HG02970 (cell line): Measurements from ENCODE around the gene FBXO4.

Source experiments
- ATAC-seq: cut with Tn5 transposase; IDR thresholded peaks from one replicate; pipeline ENCODE4 v1.9.1; 2021; ENCODE audit warnings: mild to moderate bottlenecking, moderate library complexity, moderate number of reproducible peaks; ENCODE audit not compliant: unreplicated experiment, low FRiP score

The FBXO4 gene, protein sequence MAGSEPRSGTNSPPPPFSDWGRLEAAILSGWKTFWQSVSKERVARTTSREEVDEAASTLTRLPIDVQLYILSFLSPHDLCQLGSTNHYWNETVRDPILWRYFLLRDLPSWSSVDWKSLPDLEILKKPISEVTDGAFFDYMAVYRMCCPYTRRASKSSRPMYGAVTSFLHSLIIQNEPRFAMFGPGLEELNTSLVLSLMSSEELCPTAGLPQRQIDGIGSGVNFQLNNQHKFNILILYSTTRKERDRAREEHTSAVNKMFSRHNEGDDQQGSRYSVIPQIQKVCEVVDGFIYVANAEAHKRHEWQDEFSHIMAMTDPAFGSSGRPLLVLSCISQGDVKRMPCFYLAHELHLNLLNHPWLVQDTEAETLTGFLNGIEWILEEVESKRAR

DNA sequence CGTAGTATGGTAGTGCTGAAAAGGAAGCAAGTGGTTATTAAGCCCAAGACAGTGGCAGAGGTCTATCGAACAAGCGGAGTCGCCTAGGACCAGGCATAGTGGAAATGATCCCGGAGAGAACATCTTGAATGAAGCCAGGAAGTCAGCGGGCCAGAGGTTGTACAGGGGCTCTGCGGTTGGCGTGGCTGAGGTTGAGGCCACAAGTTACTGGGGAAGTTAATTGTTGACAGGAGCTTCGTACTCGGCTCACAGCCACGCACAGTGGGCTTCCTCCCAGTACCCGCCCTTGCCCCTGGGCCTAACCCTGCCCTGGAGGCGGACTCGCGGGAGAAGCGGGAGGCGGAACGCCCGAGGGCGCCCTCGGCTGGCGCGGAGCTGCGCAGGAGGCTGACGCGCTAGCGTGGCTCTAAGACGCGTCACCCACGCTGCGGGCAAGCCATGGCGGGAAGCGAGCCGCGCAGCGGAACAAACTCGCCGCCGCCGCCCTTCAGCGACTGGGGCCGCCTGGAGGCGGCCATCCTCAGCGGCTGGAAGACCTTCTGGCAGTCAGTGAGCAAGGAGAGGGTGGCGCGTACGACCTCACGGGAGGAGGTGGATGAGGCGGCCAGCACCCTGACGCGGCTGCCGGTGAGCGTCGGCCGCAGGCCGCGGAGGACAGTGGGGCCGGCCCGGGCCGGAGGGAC lies at the start of gene FBXO4:
TSS of gene FBXO4 (plus strand) at position 410 of the 683 bp plus-strand sequence. CDS start at position 439, 29 bp downstream.
- ATAC-seq, result peak; percentile 95

DNA sequence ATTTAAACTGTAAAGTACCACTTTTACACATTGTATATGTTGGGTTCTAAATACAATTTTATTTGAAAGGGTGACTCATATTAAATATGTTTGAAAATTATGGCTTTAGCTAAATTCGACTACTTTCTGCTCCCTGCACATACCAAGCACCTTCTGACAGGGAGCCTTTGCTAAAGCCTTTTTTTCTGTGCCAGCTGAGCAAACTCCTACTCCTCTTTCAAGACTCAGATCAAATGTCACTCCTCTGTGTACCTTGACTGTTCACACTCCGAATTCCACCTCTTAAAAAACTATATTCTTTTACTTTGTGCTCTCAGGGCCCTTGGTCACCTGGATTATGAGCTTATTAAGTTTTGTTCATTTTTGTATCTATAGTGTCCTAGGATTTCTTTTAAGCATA lies 48.4 kb upstream of the FBXO4 start:
- ATAC-seq, result no peak

DNA sequence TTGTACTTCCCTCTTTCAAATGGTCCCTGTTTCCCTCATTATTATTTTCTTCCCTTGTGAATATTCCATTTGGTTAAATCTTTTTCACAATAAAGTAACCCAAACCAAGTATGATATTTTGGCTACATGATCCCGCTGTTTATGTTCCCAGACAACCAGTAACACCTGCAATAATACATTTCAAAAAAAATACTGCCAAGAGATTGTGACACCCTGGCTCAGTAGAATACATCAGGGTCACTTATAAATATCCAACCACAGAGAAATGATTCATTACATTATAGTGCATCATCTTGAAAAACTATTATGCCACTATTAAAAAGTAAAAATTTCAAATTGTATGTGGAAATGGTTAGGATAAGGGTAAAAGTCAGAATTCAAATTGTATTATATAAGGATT lies 47.7 kb upstream of the FBXO4 start:
- no peak for ATAC-seq

DNA sequence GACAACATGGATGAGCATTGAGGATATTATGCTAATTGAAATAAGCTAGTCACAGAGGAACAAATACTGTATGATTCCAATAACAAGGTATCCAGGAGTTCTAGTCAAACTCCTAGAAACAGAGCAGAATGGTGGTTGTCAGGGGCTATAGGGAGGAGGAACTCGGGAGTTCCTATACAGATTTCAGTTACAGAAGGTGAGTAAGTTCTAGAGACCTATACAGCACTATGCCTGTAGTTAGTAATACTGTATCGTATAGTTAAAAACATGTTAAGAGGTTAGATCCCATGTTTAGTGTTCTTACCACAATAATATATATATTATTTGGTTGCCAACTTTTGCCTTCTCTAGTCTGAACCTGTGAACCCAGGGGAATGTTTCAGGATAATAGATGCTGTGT lies 46.9 kb upstream of the FBXO4 start:
- peak; percentile 25 for ATAC-seq

DNA sequence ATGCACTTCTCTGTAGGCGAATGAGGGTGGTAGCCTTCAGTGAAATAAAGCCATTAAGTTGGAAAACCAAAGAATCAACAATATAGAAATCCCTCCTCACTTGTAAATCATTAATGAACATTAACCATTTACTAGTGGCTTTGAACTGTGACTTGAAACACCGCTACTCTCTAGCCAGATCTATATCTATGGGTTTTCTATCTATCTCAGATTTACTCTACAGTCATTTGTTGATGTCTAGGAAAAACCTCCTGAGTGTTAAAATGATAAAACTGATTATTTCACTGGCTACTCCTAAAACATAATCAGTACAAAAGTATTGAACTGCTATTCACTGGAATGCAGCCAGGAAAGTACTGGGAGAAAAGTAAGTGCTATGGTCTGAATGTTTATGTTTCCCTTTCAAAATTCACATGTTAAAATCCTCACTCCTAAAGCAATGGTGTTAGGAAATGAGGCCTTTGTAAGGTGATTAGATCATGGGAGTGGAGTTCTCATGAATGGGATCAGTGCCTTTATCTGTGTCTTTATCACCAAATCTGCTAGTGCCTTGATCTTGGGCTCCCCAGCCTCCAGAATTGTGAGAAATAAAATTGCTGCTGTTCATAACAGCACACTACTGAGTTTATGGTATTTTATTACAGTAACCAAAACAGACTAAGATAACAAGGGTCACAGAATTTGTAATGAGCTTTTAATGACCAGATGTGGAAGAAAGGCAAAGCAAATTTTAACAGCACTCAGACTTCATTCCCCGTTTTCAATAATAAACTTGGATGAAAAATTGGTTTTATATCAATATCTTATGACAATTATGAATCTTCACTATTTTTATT lies 46.2 kb upstream of the FBXO4 start:
- ATAC-seq, result peak; percentile 54

DNA sequence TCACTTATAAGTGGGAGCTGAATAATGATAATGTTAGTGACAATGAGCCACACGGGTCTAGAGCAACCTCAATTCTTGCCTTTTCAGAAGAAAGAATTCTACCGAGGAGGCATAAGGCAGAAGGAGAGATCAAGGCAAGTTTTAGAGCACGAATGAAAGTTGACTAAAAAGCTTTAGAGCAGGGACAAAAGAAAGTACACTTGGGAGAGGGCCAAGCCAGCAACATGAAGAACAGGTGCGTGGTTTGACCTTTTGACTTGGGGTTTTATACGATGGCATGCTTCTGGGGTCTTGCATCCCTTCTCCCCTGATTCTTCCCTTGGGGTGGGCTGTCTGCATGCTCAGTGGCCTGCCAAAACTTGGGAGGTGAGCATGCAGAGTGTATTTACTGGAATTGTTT lies 42.3 kb upstream of the FBXO4 start:
- ATAC-seq, result no peak

DNA sequence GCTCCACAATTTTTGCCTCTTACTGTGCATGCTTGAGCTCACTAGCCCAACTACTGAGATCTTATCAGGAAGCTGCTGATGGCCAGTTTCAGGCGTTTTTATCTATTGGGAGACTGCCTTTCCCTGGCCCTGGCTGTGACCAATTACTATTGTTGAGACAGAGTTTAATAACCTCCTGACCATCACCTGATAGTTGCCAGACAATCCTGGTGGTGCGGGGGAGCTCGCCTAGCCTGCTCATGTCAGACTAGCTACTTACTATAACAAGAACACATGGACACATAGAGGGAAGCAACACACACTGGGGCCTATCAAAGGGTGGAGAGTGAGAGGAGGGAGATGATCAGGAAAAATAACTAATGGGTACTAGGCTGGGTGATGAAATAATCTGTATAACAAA lies 41.8 kb upstream of the FBXO4 start:
- no peak for ATAC-seq

DNA sequence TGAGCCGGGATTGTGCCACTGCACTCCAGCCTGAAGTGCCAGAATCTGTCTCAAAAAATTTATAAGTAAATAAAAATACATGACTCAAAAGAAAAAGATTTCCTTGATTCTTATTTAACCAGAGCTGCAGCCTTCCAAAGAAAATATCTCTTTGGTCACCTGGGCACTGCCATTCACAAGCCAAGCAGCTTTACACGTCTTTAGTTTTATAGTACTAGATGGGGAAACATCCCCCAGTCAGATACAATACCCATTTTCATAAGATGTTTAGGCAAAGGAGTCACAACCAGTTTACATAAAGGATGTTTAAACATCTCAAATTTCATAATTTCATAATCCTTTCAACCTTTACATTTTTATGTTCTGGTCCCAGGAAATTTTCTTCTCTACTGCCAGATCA lies 41.1 kb upstream of the FBXO4 start:
- ATAC-seq, result no peak

DNA sequence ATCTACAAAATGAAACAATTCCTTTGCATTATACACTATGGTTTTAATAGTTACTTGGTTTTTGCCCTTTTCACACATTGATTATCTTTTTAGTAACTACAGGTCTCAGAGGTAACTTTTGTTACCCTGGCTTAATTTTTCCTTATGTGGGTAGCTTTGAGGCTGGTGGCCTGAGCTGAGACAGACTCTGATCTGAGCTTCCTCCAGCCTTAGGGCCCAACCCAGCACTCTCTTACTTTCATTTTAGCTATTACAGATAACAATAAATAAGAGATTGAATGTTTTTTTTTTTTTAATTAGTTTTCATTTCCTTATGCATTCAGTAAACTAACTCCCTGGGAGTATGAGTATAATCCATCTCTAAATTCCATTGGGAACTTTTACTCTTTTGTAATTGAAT lies 39.8 kb upstream of the FBXO4 start:
- ATAC-seq, result no peak

DNA sequence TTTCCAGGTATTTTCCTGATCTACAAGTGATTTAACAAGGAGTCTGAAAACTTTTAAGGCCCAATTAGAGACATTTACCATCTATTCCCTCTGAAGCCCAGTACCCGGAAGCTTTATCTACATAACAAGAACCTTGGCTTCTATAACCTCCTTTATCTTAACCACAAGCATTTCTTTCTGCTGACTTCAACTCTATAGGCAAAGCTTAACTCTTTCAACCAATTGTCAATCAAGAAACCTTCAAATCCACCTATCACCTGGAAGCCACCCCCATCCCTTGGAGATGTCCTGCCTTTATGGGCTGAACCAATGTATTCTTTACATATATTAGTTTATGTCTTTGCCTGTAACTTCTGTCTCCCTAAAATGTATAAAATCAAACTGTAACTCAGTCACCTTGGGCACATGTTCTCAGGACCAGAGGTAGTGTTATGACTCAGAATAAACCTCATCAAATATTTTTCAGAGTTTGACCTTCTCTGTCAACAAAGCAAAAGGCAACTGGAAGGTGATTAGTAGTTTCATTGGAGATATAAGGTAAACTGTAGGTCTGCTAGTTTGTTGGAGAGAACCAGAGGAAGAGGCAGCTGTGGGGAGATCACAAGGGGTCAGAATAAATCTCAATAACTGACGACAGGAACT lies 33.9 kb upstream of the FBXO4 start:
- peak; percentile 53 for ATAC-seq

DNA sequence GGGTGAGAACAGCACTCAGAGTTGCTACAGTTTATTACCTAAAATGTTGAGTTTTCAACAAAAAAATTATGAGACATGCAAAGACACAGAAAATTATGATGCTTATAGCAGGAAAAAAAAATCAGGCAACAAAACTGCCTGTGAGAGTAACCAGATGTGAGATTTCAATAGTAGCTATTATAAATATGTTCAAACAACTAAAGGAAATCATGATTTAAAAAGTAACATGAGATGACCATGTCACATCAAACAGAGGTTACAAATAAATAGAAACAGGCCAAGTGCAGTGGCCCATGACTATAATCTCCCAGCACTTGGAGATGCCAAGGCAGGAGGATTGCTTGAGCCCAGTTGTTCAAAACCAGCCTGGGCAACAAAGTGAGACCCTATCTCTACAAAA lies 33.0 kb upstream of the FBXO4 start:
- ATAC-seq, result no peak

DNA sequence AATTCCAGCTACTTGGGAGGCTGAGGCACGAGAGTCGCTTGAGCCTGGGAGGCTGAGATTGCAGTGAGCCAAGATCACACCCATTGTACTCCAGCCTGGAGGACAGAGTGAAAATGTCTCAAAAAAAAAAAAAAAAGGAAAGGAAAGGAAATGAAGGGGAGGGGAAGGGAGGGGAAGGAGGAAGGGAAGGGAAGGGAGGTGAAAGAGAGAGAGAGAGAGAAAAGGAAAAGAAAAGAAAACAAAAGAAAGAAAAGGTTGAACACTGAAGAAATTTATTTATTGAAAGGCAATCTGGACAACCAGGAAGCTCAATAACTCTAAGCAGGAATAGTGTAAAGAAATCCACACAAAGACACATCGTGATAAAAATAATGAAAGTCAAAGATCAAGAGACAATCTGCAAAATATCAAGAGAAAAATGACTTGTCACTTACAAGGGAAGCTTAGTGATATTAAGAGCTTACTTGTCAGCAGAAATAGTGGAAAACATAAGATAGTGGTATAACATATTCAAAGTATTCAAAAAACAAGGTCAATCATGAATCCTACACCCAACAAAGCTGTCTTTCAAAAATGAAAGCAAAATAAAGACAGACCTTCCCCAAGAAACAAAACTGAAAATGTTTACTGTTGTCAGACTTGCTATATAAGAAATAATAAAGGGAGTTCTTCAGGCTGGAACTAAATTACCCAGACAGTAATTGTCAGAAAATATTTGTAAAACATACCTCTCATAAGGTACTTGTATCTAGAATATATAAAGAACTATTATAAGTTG lies 31.8 kb upstream of the FBXO4 start:
- ATAC-seq, result no peak

DNA sequence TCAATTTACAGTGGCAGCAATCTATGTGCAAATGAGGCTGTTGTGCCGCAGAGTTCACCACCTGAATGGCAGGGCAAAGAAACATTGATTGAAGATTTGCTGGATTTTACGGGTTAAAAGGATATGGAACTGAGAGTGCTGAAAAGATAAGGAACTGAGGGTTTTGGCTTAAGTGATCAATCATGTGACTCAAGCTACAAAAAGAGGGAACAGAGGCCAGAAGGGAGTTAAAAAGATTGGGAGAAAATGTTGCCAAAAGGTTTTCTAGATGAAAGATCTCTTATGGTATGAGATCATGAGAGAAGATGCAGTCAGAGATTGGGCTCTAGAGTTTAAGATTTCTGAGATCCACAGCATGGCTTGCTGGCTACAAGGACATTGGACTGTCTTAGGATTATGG lies 28.9 kb upstream of the FBXO4 start:
- ATAC-seq, result no peak

DNA sequence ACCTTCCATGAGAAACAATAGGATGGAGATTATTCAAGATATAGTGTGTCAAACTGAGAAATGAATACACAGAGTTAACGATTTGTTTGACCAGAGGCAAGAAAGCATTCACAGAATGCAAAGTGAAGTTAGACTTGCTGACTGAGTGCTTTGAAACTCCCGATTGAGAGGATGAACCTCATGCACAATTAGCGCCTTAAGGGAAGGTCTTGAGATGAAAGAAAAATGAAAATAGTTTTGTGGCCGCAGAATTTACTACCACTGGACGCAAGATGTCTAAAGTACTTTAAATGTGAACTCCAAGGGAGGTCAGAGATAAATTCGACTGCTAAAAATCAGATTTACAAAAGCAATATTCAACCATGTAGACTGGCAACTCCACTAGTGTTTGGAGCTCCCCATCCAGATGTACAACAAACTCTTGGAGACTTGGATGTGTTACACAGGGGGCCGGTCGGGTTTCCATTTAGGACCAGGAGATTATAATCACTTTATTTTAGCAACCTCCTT lies 21.6 kb upstream of the FBXO4 start:
- ATAC-seq, result no peak

DNA sequence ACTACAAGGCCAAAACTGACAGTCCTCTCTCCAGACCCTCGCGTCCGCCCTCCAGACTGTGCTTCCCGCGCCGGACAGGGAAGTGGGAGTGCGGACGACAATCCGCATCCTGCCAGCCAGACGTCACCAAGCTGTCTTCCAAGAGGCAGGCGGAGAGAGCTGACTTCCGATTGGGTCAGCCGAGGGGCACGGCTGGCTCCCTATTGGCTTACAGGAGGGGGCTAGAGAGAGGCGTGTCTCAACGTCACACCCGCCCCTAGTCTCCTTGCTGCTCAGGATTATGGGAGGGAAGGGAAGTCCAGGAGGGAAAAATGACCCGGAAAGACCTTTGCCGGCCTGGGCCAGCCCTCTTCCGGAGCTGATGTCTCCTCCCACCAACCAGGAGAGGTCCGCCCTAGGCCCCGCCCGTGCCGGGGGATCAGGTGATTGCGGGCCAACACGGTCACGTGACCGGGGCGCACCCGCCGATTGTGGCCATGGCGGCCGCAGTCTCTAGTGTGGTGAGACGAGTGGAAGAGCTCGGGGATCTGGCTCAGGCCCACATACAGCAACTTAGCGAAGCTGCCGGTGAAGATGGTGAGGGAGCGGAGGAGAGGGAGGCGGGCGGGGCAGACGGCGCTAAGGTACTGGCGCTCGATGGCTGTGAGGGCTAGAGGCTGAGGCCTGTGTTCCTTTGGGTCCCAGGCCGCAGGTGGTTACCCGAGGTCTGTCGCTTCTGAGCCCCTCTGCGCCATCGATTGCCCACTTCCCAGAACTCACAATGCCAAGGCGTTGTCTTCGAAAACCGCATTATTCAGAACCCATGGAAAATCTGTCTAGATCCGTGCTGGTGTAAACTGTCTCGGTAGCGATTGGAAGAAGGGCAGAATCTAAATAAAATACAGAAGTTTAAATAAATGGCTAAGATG lies 20.9 kb upstream of the FBXO4 start, which contains the start of gene RIMOC1:
TSS of gene RIMOC1 (plus strand) at position 453 of the 908 bp plus-strand sequence. CDS start at position 477, 24 bp downstream.
- ATAC-seq, result peak; percentile 98

DNA sequence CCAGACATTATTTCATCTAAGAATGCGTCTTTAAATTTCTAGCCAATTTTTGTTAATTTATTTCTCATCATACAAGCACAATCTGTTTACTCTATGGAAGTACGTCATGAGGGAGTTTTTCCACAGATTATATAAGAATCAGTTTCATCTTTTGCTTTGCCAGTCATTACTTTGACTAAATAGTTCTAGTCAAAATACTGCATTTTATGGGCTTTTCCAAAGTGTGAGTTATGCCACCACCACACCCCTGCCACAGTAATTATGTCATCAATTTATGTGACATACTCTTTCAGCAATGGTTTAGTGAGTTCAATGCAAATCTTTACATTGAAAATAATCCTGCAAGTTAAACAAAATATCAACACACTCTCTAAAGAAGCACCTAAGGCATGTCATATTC lies 18.9 kb upstream of the FBXO4 start:
- ATAC-seq, result no peak

DNA sequence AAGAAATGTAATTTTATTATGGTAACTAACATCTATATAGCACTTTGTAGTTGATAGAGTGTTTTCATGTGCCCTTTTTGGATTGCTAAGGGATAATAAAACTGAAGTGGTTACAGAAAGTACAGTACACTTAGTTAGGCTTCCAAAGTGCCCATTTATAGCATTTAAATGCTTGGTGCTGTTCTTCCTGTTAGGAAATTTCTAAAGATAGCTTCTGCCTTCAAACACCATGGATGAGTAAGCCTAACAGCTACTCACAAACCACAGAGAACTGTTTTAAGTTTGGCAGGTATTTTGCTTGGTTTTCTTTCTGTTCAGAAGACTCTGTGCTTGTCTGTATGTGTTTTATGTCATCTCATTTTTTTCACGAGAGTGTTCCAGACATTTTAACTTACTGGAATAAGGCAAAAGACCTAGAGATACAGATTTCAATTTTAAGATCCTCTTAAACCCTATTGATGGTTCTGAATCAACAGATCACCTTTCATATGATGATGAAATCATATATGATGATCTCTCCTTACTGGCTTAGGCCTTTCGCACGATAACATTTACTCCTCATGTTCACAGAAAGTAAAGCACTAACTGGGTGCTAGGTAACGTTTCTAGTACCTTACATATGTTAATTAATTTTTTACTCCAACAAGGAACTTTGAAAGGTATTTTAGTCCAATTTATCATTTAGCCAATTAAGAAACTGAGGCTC lies 16.6 kb upstream of the FBXO4 start:
- ATAC-seq, result no peak

DNA sequence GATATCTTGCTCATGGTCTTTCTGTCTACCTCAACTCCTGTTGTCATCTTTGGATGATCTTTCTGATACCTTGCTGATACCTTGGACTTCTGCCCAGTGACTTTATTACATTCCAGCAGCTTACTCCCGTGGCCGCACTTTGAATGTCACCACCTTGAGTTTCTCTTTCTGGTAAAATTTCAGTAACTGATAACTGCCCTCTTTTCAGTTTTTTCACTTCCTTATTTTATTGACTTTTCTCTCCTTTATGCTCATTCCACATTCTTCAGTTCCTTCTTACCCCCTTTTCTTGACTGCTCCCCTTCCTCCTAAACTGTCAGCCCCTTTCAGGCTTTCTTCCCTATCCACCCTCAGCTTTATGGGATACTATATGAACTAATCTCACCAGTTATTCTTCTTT lies 7.0 kb upstream of the FBXO4 start:
- no peak for ATAC-seq
